Spleen (tissue), 11 donors: ENCODE measurements around the gene SORCS2. TPM values are rescaled to one million over a fixed set of nuclear protein-coding genes. Genes with fewer than 3 reads are reported as not detected.

ENCODE experiments used
- DNase-seq: peaks from one replicate; pipeline ENCODE4 v3.0.0-alpha.2; 2020
- H3K27ac ChIP-seq, 8 donors: fragments of 200-600 bp; sonication (generic) in 7 of 8; 1 replicate in 4 of 8; 2 replicates in 4 of 8; pipeline versions ENCODE4 v1.5.0 to v1.8.0; 2016 to 2021; ENCODE audit warnings: inconsistent platforms in 4 of 8, mild to moderate bottlenecking in 4 of 8, moderate library complexity in 1 of 8
- H3K27me3 ChIP-seq, 7 donors: fragments of 200-600 bp; sonication (generic) in 6 of 7; replicated peaks in 1 of 7; 1 replicate in 4 of 7; 2 replicates in 3 of 7; pipeline versions ENCODE4 v1.5.0 to v1.8.0; 2016 to 2021; ENCODE audit warnings: inconsistent platforms in 3 of 7, mild to moderate bottlenecking in 1 of 7
- H3K36me3 ChIP-seq, 6 donors: fragments of 200-600 bp; sonication (generic) in 5 of 6; 1 replicate in 4 of 6; 2 replicates in 2 of 6; pipeline versions ENCODE4 v1.5.0 to v1.8.0; 2016 to 2021; ENCODE audit warnings: inconsistent platforms in 2 of 6
- H3K4me1 ChIP-seq, 6 donors: fragments of 200-600 bp; sonication (generic) in 5 of 6; 1 replicate in 3 of 6; 2 replicates in 3 of 6; pipeline versions ENCODE4 v1.5.0 to v1.8.0; 2016 to 2021; ENCODE audit warnings: inconsistent platforms in 3 of 6
- H3K4me3 ChIP-seq, 8 donors: fragments of 200-600 bp; sonication (generic) in 7 of 8; 1 replicate in 4 of 8; 2 replicates in 4 of 8; pipeline versions ENCODE4 v1.5.0 to v1.8.0; 2016 to 2021; ENCODE audit warnings: inconsistent platforms in 4 of 8, mild to moderate bottlenecking in 4 of 8, moderate library complexity in 2 of 8
- H3K9me3 ChIP-seq, 8 donors: fragments of 200-600 bp; sonication (generic) in 7 of 8; 1 replicate in 4 of 8; 2 replicates in 4 of 8; pipeline versions ENCODE4 v1.5.0 to v1.8.0; 2016 to 2021; ENCODE audit warnings: inconsistent platforms in 4 of 8
- CTCF ChIP-seq, 11 experiments: fragments of 200-600 bp in 7 of 11; fragments of 450-650 bp in 4 of 11; sonication (generic) in 4 of 11; IDR thresholded peaks in 8 of 11; conservative IDR thresholded peaks in 3 of 11; 1 replicate in 7 of 11; 2 replicates in 4 of 11; pipeline versions ENCODE4 v1.4.0 to v1.8.0; 2016 to 2021; ENCODE audit warnings: antibody characterized with exemption in 11 of 11, inconsistent platforms in 4 of 11, mild to moderate bottlenecking in 1 of 11
- POLR2A ChIP-seq, 3 donors: fragments of 450-650 bp; IDR thresholded peaks; one replicate each; pipeline ENCODE4 v1.5.1; 2017; ENCODE audit warnings: antibody characterized with exemption in 3 of 3, mild to moderate bottlenecking in 1 of 3
- POLR2AphosphoS5 ChIP-seq, 3 donors: sonication (generic); formaldehyde crosslinking; IDR thresholded peaks; one replicate each; pipeline ENCODE4 v1.5.1; 2017; ENCODE audit warnings: antibody characterized with exemption in 3 of 3
- WGBS, 5 donors: extraction: QIAGEN DNeasy Blood & Tissue Kit in 3 of 5; methylation state at CpG; one replicate each; pipeline versions ENCODE4 v1.1.5 to v1.1.7; 2013 to 2018; 5-methylcytosine and 5-hydroxymethylcytosine counted together
- intact Hi-C: fragments of 100-400 bp; cut with DNase I; formaldehyde crosslinking; loops from one replicate; pipeline ENCODE4 v1.15.0; 2023; ENCODE audit warnings: low total_unique reads
- polyA plus RNA-seq, 3 donors: library from polyadenylated mRNA; stranded (reverse); fragments of 200-250 nt; gene quantifications; one replicate each; pipeline ENCODE4 v1.2.1, GENCODE V29; 2013
- total RNA-seq, 7 donors: library from RNA; depleted of rRNA in 3 of 7; stranded (reverse); fragments of >200 nt in 3 of 7; fragmentation: NEBNext Ultra II Directional in 4 of 7; extraction: Animal tissue kit (Norgen Biotek cat#: 25700) in 4 of 7; gene quantifications; one replicate each; pipeline versions ENCODE4 v1.1.0 to v1.2.1, GENCODE V29; 2016 to 2021
- donor health status: healthy with polysubstance abuse.
- donor health status: DM: no; HTN: no; CAD: no; lungs with moderate emphysema.
- donor health status: DM: no; HTN: no; CAD: no.
- donor health status: Bipolar disorder and iron deficiency.
- donor health status: healthy.
- donor health status: DM: no; HTN: no; CAD: no.
- donor health status: DM: yes; HTN: yes; CAD: no.

SORCS2 gene
- total and polyA plus RNA-seq, 10 donors, result 0.33 to 1.6 (median 0.60) TPM

GRCh38 chr4:7348946-7349900 lies 156.9 kb downstream of the SORCS2 start:
- no peak overlapping the region for H3K27ac ChIP-seq
- no peak for DNase-seq
- no peaks in the 10 kb centered on the region for H3K4me1 ChIP-seq
- peaks cover 0 to 24% (median 18%) of the 10 kb centered on the region in 8 donors for H3K9me3 ChIP-seq
- intact Hi-C loops, result no loop called here
- TF ChIP-seq POLR2A (IDR thresholded peaks at IDR 0.05), result no peak
- TF ChIP-seq POLR2AphosphoS5 (IDR thresholded peaks at IDR 0.05), result no peak
- TF ChIP-seq CTCF (IDR thresholded peaks at IDR 0.05 in 8 of 11, conservative IDR thresholded peaks at IDR 0.05 in 3 of 11), result no peak
- no peak overlapping the region for H3K4me3 ChIP-seq
- 80 to 88% (median 83%) methylated on average over 14 to 18 of the region's 18 CpGs for WGBS, 5 donors
- H3K36me3 ChIP-seq, result no peaks in the 10 kb centered on the region
- H3K27me3 ChIP-seq, result peaks cover 0 to 14% (median 0%) of the 10 kb centered on the region in 7 donors

- no peak for TF ChIP-seq CTCF (IDR thresholded peaks at IDR 0.05 in 8 of 11, conservative IDR thresholded peaks at IDR 0.05 in 3 of 11)
- no peak for TF ChIP-seq POLR2AphosphoS5 (IDR thresholded peaks at IDR 0.05)
- TF ChIP-seq POLR2A (IDR thresholded peaks at IDR 0.05), result no peak
- 67 to 87% (median 75%) methylated on average over 6 of the region's 6 CpGs for WGBS, 5 donors
- intact Hi-C loops, result no loop called here
- no peak for DNase-seq
- H3K4me3 ChIP-seq, result no peak overlapping the region
- H3K27me3 ChIP-seq, result peaks cover 0 to 20% (median 0%) of the 10 kb centered on the region in 7 donors
- no peaks in the 10 kb centered on the region for H3K36me3 ChIP-seq
- H3K4me1 ChIP-seq, result no peaks in the 10 kb centered on the region
- peaks cover 0 to 24% (median 18%) of the 10 kb centered on the region in 8 donors for H3K9me3 ChIP-seq
- no peak overlapping the region for H3K27ac ChIP-seq
Observed at GRCh38 chr4:7350396-7350795, 158.1 kb downstream of the SORCS2 start.

GRCh38 chr4:7351014-7351413 lies 158.7 kb downstream of the SORCS2 start:
- no peak overlapping the region for H3K27ac ChIP-seq

GRCh38 chr4:7352486-7352885 lies 160.1 kb downstream of the SORCS2 start:
- H3K27ac ChIP-seq, result no peak overlapping the region
- no peak overlapping the region for H3K4me3 ChIP-seq
- peaks cover 0 to 3% (median 0%) of the 10 kb centered on the region in 8 donors for H3K9me3 ChIP-seq
- no peak for DNase-seq
- whole genome bisulfite sequencing, 5 donors, result 67 to 89% (median 78%) methylated on average over 3 to 6 of the region's 6 CpGs
- TF ChIP-seq POLR2AphosphoS5 (IDR thresholded peaks at IDR 0.05) (no peak), POLR2A (IDR thresholded peaks at IDR 0.05) (no peak), CTCF (IDR thresholded peaks at IDR 0.05 in 8 of 11, conservative IDR thresholded peaks at IDR 0.05 in 3 of 11) (no peak)
- H3K4me1 ChIP-seq, result no peaks in the 10 kb centered on the region
- H3K36me3 ChIP-seq, result no peaks in the 10 kb centered on the region
- peaks cover 0 to 28% (median 0%) of the 10 kb centered on the region in 7 donors for H3K27me3 ChIP-seq
- intact Hi-C loops, result no loop called here

More at GRCh38 chr4:7351014-7351413, 158.7 kb downstream of the SORCS2 start:
- Histone ChIP-seq H3K36me3 (no peaks in the 10 kb centered on the region), H3K9me3 (peaks cover 0 to 17% (median 12%) of the 10 kb centered on the region in 8 donors), H3K4me3 (no peak overlapping the region), H3K4me1 (no peaks in the 10 kb centered on the region), H3K27me3 (peaks cover 0 to 26% (median 0%) of the 10 kb centered on the region in 7 donors)
- 71 to 82% (median 78%) methylated on average over 9 to 12 of the region's 12 CpGs for WGBS, 5 donors
- intact Hi-C loops, result no loop called here
- no peak for DNase-seq
- TF ChIP-seq POLR2A (IDR thresholded peaks at IDR 0.05), result no peak
